Suprapubic skin (tissue), 4 donors: ENCODE measurements around the gene EPS15. TPM values are rescaled to one million over a fixed set of nuclear protein-coding genes. Genes with fewer than 3 reads are reported as not detected.

Source experiments
- DNase-seq, 2 donors: peaks; one replicate each; pipeline ENCODE4 v3.0.0-alpha.2; 2019; ENCODE audit warnings: low spot score in 2 of 2
- H3K27ac ChIP-seq: fragments of 200-600 bp; sonication (generic); one replicate; pipeline ENCODE4 v1.5.1; 2019
- H3K27me3 ChIP-seq: fragments of 200-600 bp; sonication (generic); one replicate; pipeline ENCODE4 v1.5.1; 2019
- H3K36me3 ChIP-seq: fragments of 200-600 bp; sonication (generic); one replicate; pipeline ENCODE4 v1.5.1; 2019
- H3K4me1 ChIP-seq: fragments of 200-600 bp; sonication (generic); one replicate; pipeline ENCODE4 v1.5.1; 2019
- H3K4me3 ChIP-seq: fragments of 200-600 bp; sonication (generic); one replicate; pipeline ENCODE4 v1.5.1; 2019; ENCODE audit warnings: mild to moderate bottlenecking
- H3K9me3 ChIP-seq: fragments of 200-600 bp; sonication (generic); one replicate; pipeline ENCODE4 v1.5.1; 2019
- CTCF ChIP-seq, 2 donors: fragments of 200-600 bp in 1 of 2; fragments of 450-650 bp in 1 of 2; sonication (generic) in 1 of 2; IDR thresholded peaks; one replicate each; pipeline ENCODE4 v1.5.1; 2016 to 2019; ENCODE audit warnings: antibody characterized with exemption in 2 of 2, mild to moderate bottlenecking in 1 of 2, moderate library complexity in 1 of 2
- EP300 ChIP-seq: sonication (generic); formaldehyde crosslinking; IDR thresholded peaks from one replicate; pipeline ENCODE4 v1.6.1; 2017; ENCODE audit warnings: antibody characterized with exemption
- POLR2A ChIP-seq, 2 donors: fragments of 450-650 bp; IDR thresholded peaks; one replicate each; pipeline ENCODE4 v1.6.1; 2017; ENCODE audit warnings: antibody characterized with exemption in 2 of 2, mild to moderate bottlenecking in 2 of 2, moderate library complexity in 2 of 2
- POLR2AphosphoS5 ChIP-seq, 3 donors: sonication (generic); formaldehyde crosslinking; IDR thresholded peaks; one replicate each; pipeline ENCODE4 v1.6.1; 2017; ENCODE audit warnings: antibody characterized with exemption in 3 of 3
- WGBS: methylation state at CpG from one replicate; pipeline ENCODE4 v1.1.5; 2018; 5-methylcytosine and 5-hydroxymethylcytosine counted together
- total RNA-seq, 4 donors: library from RNA; depleted of rRNA; stranded (reverse); fragments of >200 nt; gene quantifications; one replicate each; pipeline ENCODE4 v1.1.0, GENCODE V29; 2016

The EPS15 gene
- total RNA-seq, 4 donors from 2014 or later: 57.1 to 127 (median 81.5) TPM

DNA sequence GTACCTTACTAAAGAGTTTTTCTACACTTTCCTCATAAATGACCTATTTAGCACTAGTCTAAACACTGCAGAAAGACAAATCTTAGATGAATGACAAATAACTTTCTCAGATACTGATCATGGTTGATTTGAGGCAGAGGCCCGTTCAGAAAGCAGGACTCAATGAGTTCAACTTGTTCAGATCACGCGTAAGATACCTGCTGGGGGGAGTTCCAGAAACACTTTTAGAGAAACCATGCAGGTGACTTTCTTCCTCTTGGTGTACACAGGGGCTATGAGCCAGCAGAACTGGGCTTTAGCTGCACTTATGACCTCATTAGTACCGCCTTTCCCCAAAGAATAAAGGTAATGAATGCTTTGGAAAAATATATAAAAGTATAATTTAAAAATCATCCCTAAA, 149.9 kb downstream of the EPS15 start:
- no peaks in the 10 kb centered on the region for H3K4me1 ChIP-seq
- no peak overlapping the region for H3K27ac ChIP-seq
- no peaks in the 10 kb centered on the region for H3K27me3 ChIP-seq
- H3K36me3 ChIP-seq: peaks cover 37% of the 10 kb centered on the region
- H3K4me3 ChIP-seq: no peak overlapping the region
- 88% methylated on average over 4 of the region's 4 CpGs for WGBS
- no peak for DNase-seq
- H3K9me3 ChIP-seq: no peaks in the 10 kb centered on the region
- no peak for TF ChIP-seq CTCF (IDR thresholded peaks at IDR 0.05)
- TF ChIP-seq EP300: no peak
- TF ChIP-seq POLR2A (IDR thresholded peaks at IDR 0.05): no peak
- no peak for TF ChIP-seq POLR2AphosphoS5 (IDR thresholded peaks at IDR 0.05)

GRCh38 chr1:51365774-51366173, 153.3 kb downstream of the EPS15 start:
- TF ChIP-seq EP300 (no peak), POLR2A (IDR thresholded peaks at IDR 0.05) (no peak), POLR2AphosphoS5 (IDR thresholded peaks at IDR 0.05) (no peak), CTCF (IDR thresholded peaks at IDR 0.05) (no peak)
- WGBS: 93% methylated on average over 1 of the region's 1 CpG
- H3K36me3 ChIP-seq: peaks cover 35% of the 10 kb centered on the region

GRCh38 chr1:51359879-51360278, 159.2 kb downstream of the EPS15 start:
- peaks cover 48% of the 10 kb centered on the region for H3K36me3 ChIP-seq
- no peaks in the 10 kb centered on the region for H3K9me3 ChIP-seq
- no peak overlapping the region for H3K27ac ChIP-seq
- DNase-seq: no peak
- H3K27me3 ChIP-seq: no peaks in the 10 kb centered on the region
- 90% methylated on average over 4 of the region's 4 CpGs for WGBS
- TF ChIP-seq CTCF (IDR thresholded peaks at IDR 0.05): no peak
- no peak for TF ChIP-seq EP300
- TF ChIP-seq POLR2AphosphoS5 (IDR thresholded peaks at IDR 0.05): no peak
- TF ChIP-seq POLR2A (IDR thresholded peaks at IDR 0.05): no peak
- H3K4me1 ChIP-seq: no peaks in the 10 kb centered on the region
- no peak overlapping the region for H3K4me3 ChIP-seq

More at GRCh38 chr1:51365774-51366173, 153.3 kb downstream of the EPS15 start:
- no peak overlapping the region for H3K27ac ChIP-seq
- no peaks in the 10 kb centered on the region for H3K9me3 ChIP-seq
- no peaks in the 10 kb centered on the region for H3K4me1 ChIP-seq
- no peak for DNase-seq
- no peaks in the 10 kb centered on the region for H3K27me3 ChIP-seq
- no peak overlapping the region for H3K4me3 ChIP-seq

DNA sequence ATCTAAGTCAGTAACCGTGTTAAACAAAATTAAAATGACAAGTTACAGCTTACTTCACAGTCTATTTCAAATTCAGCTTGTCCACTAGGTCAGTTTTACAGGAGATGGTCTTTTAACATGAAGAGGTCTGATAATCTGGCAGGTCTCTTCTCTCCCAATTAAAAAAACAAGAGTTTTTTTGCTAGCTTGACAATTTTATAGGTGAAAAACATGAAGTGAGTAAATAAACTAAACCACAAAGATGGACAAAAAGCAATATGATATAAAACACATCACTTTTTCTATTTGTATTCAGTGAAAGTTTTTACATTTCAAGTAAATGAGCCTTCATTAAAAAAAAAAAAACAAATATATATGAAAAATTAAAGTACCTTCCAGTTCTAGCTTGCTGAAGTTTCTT, 163.7 kb downstream of the EPS15 start:
- Histone ChIP-seq H3K27me3 (no peaks in the 10 kb centered on the region), H3K4me1 (no peaks in the 10 kb centered on the region), H3K4me3 (no peak overlapping the region), H3K9me3 (no peaks in the 10 kb centered on the region), H3K27ac (no peak overlapping the region), H3K36me3 (peaks cover 28% of the 10 kb centered on the region)
- 96% methylated on average over 1 of the region's 1 CpG for WGBS
- DNase-seq: no peak
- TF ChIP-seq EP300: no peak
- no peak for TF ChIP-seq CTCF (IDR thresholded peaks at IDR 0.05)
- no peak for TF ChIP-seq POLR2A (IDR thresholded peaks at IDR 0.05)
- TF ChIP-seq POLR2AphosphoS5 (IDR thresholded peaks at IDR 0.05): no peak

DNA sequence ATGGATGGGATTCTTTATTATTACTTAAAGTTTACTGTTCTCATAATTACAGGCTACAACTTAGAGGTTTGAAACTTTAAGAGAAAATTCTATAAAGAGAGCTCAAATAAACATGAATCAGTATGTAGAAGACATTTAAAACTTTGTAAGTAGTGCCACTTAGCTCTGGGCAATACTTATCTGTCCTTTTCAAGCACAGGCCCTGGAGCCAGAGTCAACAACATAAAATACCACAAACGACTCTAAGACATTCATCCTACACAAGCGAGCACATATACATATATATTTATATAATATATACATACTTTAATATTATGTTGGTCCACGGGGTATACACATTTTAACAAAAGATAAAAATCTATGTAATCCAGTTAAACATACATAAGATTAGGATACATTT, 164.7 kb downstream of the EPS15 start:
- peaks cover 20% of the 10 kb centered on the region for H3K36me3 ChIP-seq

More for the DNA sequence above, 164.7 kb downstream of the EPS15 start:
- WGBS: 76% methylated on average over 3 of the region's 3 CpGs
- no peak for DNase-seq
- Histone ChIP-seq H3K27me3 (no peaks in the 10 kb centered on the region), H3K4me1 (no peaks in the 10 kb centered on the region), H3K27ac (no peak overlapping the region), H3K4me3 (no peak overlapping the region), H3K9me3 (no peaks in the 10 kb centered on the region)
- TF ChIP-seq CTCF (IDR thresholded peaks at IDR 0.05) (no peak), POLR2A (IDR thresholded peaks at IDR 0.05) (no peak), POLR2AphosphoS5 (IDR thresholded peaks at IDR 0.05) (no peak), EP300 (no peak)
